GM10266 (cell line): ENCODE measurements around the gene STAG1.
"Not testable (repeated sequence)": the region's sequence is repeated elsewhere in the genome, so short reads cannot be mapped to it uniquely, and the experiment has no call there.

ENCODE experiments used
- DNase-seq: peaks from one replicate; pipeline ENCODE4 v3.0.0; 2012; ENCODE audit errors: extremely low spot score
- CTCF ChIP-seq: IDR thresholded peaks from 2 replicates; pipeline ENCODE4 v1.5.1; 2012; ENCODE audit warnings: mild to moderate bottlenecking, low read depth; ENCODE audit not compliant: control insufficient read depth, insufficient read depth; ENCODE audit errors: missing control alignments

STAG1 gene

GRCh38 chr3:136676009-136676408 is 76.2 kb downstream of the STAG1 start:
- no peak for TF ChIP-seq CTCF
- no peak for DNase-seq

- no peak for DNase-seq
- no peak for TF ChIP-seq CTCF
These were observed 76.9 kb downstream of the STAG1 start for GRCh38 chr3:136675150-136675858.

GRCh38 chr3:136672457-136672856 is 79.7 kb downstream of the STAG1 start:
- no peak for TF ChIP-seq CTCF
- DNase-seq: no peak

- no peak for DNase-seq
- TF ChIP-seq CTCF: no peak
These were observed 80.3 kb downstream of the STAG1 start for GRCh38 chr3:136671921-136672320.

GRCh38 chr3:136670166-136670565 is 82.0 kb downstream of the STAG1 start:
- DNase-seq: no peak

GRCh38 chr3:136667081-136667480 is 85.1 kb downstream of the STAG1 start:
- TF ChIP-seq CTCF: no peak
- no peak for DNase-seq

More at GRCh38 chr3:136670166-136670565, 82.0 kb downstream of the STAG1 start:
- no peak for TF ChIP-seq CTCF

GRCh38 chr3:136666301-136666700 is 85.9 kb downstream of the STAG1 start:
- DNase-seq: not testable (repeated sequence)

- DNase-seq: no peak
- TF ChIP-seq CTCF: no peak
These were observed 87.4 kb downstream of the STAG1 start for GRCh38 chr3:136664771-136665170.
